ENCODE measurements around the gene TYMS.

TYMS gene

GRCh38 chr18:679516-679915 is 22.1 kb downstream of the TYMS start:
- DNase-seq, result no peak

- no peak for DNase-seq
Measured at GRCh38 chr18:680392-680791, 22.9 kb downstream of the TYMS start.

- peak; percentile 61 for DNase-seq
Measured at GRCh38 chr18:681985-682384, 24.5 kb downstream of the TYMS start.

- peak; percentile 37 for DNase-seq
Measured at GRCh38 chr18:682416-682815, 25.0 kb downstream of the TYMS start.

- no peak for DNase-seq
Measured at GRCh38 chr18:682833-683232, 25.4 kb downstream of the TYMS start.

- DNase-seq, result no peak
Measured at GRCh38 chr18:683531-683930, 26.1 kb downstream of the TYMS start.

GRCh38 chr18:685438-685837 is 28.0 kb downstream of the TYMS start:
- no peak for DNase-seq

- peak; percentile 44 for DNase-seq
Measured at GRCh38 chr18:686339-687111, 29.1 kb downstream of the TYMS start.

GRCh38 chr18:688323-688722 is 30.9 kb downstream of the TYMS start:
- no peak for DNase-seq

- DNase-seq, result no peak
Measured at GRCh38 chr18:692824-693223, 35.4 kb downstream of the TYMS start.

GRCh38 chr18:693466-694187 is 36.2 kb downstream of the TYMS start:
- no peak for DNase-seq

GRCh38 chr18:697012-697411 is 39.6 kb downstream of the TYMS start:
- DNase-seq, result peak; percentile 25

GRCh38 chr18:697800-698199 is 40.3 kb downstream of the TYMS start:
- DNase-seq, result no peak

GRCh38 chr18:703213-703967 is 45.9 kb downstream of the TYMS start:
- DNase-seq, result peak; percentile 47

- DNase-seq, result no peak
Measured at GRCh38 chr18:706405-706804, 49.0 kb downstream of the TYMS start.

GRCh38 chr18:708096-708495 is 50.6 kb downstream of the TYMS start:
- peak; percentile 37 for DNase-seq

GRCh38 chr18:709771-710170 is 52.3 kb downstream of the TYMS start:
- DNase-seq, result no peak

GRCh38 chr18:710418-711300 is 53.2 kb downstream of the TYMS start:
- peak; percentile 47 for DNase-seq

- no peak for DNase-seq
Measured at GRCh38 chr18:711310-711656, 53.8 kb downstream of the TYMS start.

GRCh38 chr18:711657-712400 is 54.4 kb downstream of the TYMS start:
- peak; percentile 82 for DNase-seq

GRCh38 chr18:712401-713134 is 55.1 kb downstream of the TYMS start, which contains the start of gene ENOSF1:
Gene ENOSF1, minus strand, starts transcription at chr18:712630. Its CDS starts 43 bp downstream, at chr18:712587.
- DNase-seq, result peak; percentile 97
